DOHH2 (cell line): ENCODE results near the gene ATP2B2.

Experiments
- H3F3A ChIP-seq: fragments of 200-600 bp; sonication (generic), shearing (Covaris generic); 2 replicates; pipeline ENCODE4 v1.6.0; 2016; ENCODE audit warnings: antibody characterized with exemption, mild to moderate bottlenecking; ENCODE audit not compliant: control insufficient read depth, insufficient read depth
- H3K27ac ChIP-seq: fragments of 200-600 bp; sonication (generic); 2 replicates; pipeline ENCODE4 v1.5.1; 2014; ENCODE audit warnings: low read depth, mild to moderate bottlenecking, low read length, moderate library complexity
- H3K27me3 ChIP-seq: fragments of 200-600 bp; sonication (generic); 2 replicates; pipeline ENCODE4 v1.6.1; 2014; ENCODE audit warnings: mild to moderate bottlenecking, low read length, mixed read lengths; ENCODE audit not compliant: control insufficient read depth
- H3K36me3 ChIP-seq: fragments of 200-600 bp; sonication (generic); 2 replicates; pipeline ENCODE4 v1.6.1; 2014; ENCODE audit warnings: mild to moderate bottlenecking, low read length, moderate library complexity, mixed read lengths; ENCODE audit not compliant: control insufficient read depth
- H3K4me1 ChIP-seq: fragments of 200-600 bp; sonication (generic); 2 replicates; pipeline ENCODE4 v1.6.1; 2014; ENCODE audit warnings: mild to moderate bottlenecking, low read length, mixed read lengths; ENCODE audit not compliant: control insufficient read depth
- H3K4me2 ChIP-seq: fragments of 200-600 bp; sonication (generic); 2 replicates; pipeline ENCODE4 v1.6.0; 2014; ENCODE audit warnings: mild to moderate bottlenecking, low read length, moderate library complexity
- H3K4me3 ChIP-seq: fragments of 200-600 bp; sonication (generic); 2 replicates; pipeline ENCODE4 v1.5.1; 2014; ENCODE audit warnings: mild to moderate bottlenecking, low read length, mixed read lengths
- H3K79me2 ChIP-seq: fragments of 200-600 bp; sonication (generic); 2 replicates; pipeline ENCODE4 v1.6.1; 2014; ENCODE audit warnings: mild to moderate bottlenecking, low read length, mixed read lengths; ENCODE audit not compliant: control insufficient read depth
- H3K9me2 ChIP-seq: fragments of 200-600 bp; sonication (generic); replicated peaks from 2 replicates; pipeline ENCODE4 v1.6.1; 2014; ENCODE audit warnings: mild to moderate bottlenecking, low read length, mixed read lengths; ENCODE audit not compliant: control insufficient read depth
- H3K9me3 ChIP-seq: fragments of 200-600 bp; sonication (generic); 2 replicates; pipeline ENCODE4 v1.6.1; 2014; ENCODE audit warnings: antibody characterized with exemption, low read length, mixed read lengths; ENCODE audit not compliant: control insufficient read depth, insufficient read depth
- H4K20me1 ChIP-seq: fragments of 200-600 bp; sonication (generic); 2 replicates; pipeline ENCODE4 v1.6.0; 2014; ENCODE audit warnings: low read depth, mild to moderate bottlenecking, antibody characterized with exemption, low read length, moderate library complexity; ENCODE audit not compliant: control insufficient read depth, insufficient read depth
- EZH2phosphoT487 ChIP-seq: fragments of 200-600 bp; sonication (generic); IDR thresholded peaks from 2 replicates; pipeline ENCODE4 v1.6.1; 2017; ENCODE audit warnings: borderline replicate concordance, mild to moderate bottlenecking, antibody characterized with exemption, low read length, moderate library complexity, mixed read lengths
- TF ChIP-seq, protein P1 (sequence below): fragments of 200-600 bp; sonication (generic); IDR thresholded peaks from one replicate; pipeline ENCODE4 v1.5.1; 2014; ENCODE audit warnings: antibody characterized with exemption, mild to moderate bottlenecking, low read depth, low read length; ENCODE audit not compliant: poor library complexity, severe bottlenecking

The ATP2B2 gene

GRCh38 chr3:10517627-10518026 lies 12.2 kb upstream of the ATP2B2 start:
- TF ChIP-seq, protein P1, sequence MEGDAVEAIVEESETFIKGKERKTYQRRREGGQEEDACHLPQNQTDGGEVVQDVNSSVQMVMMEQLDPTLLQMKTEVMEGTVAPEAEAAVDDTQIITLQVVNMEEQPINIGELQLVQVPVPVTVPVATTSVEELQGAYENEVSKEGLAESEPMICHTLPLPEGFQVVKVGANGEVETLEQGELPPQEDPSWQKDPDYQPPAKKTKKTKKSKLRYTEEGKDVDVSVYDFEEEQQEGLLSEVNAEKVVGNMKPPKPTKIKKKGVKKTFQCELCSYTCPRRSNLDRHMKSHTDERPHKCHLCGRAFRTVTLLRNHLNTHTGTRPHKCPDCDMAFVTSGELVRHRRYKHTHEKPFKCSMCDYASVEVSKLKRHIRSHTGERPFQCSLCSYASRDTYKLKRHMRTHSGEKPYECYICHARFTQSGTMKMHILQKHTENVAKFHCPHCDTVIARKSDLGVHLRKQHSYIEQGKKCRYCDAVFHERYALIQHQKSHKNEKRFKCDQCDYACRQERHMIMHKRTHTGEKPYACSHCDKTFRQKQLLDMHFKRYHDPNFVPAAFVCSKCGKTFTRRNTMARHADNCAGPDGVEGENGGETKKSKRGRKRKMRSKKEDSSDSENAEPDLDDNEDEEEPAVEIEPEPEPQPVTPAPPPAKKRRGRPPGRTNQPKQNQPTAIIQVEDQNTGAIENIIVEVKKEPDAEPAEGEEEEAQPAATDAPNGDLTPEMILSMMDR = no peak
- TF ChIP-seq EZH2phosphoT487 = no peak
- H3K79me2 ChIP-seq = no peaks in the 10 kb centered on the region
- no peak overlapping the region for H3K27ac ChIP-seq
- no peaks in the 10 kb centered on the region for H3K4me1 ChIP-seq
- no peaks in the 10 kb centered on the region for H3K9me3 ChIP-seq
- no peak overlapping the region for H3K4me2 ChIP-seq
- peaks cover 32% of the 10 kb centered on the region for H3K27me3 ChIP-seq
- H3K36me3 ChIP-seq = no peaks in the 10 kb centered on the region
- H4K20me1 ChIP-seq = no peaks in the 10 kb centered on the region
- H3K4me3 ChIP-seq = no peak overlapping the region
- no peaks in the 10 kb centered on the region for H3K9me2 ChIP-seq
- no peaks in the 10 kb centered on the region for H3F3A ChIP-seq

DNA sequence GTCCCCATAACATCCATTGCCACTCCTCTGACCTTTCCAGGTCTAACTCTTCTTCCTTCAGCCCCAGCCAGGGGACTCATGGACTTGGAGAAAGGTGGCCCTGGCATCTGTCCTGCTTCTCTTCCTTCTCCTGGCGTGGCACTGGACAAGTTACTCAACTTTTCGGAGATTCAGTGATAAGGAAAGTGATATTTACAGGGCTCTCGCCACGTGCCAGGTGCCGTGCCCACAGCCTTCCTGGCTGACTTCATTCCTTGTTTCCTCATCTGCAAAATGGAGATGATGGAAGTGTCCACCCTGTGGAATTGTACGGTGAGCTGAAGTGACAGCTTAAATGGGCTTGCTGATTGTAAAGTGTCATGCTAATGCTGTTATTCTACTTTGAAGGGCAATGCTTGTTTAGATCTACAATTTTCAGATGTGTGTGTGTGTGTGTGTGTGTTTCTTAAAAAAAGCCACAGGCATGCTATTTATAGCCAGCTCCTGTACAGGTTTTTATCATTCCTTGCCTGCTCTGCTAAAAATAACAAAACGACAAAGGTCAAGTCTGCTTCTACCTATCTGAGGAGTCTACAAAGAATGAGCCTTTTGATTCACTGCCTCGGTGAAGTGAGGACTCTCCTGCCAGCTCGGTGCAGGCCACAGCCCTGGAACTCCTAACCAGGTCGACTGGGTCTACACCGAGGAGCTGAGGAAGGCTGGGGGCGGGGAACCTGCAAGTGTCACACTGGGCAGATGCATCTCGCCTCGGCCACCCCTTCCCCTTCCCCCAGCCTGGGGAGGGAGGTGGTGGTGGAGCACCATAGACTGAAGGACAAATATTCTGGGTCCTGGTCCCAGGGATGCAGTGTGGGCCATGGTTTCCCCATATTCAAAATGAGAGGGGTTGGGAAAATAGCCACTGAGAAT lies 11.4 kb upstream of the ATP2B2 start:
- H3K36me3 ChIP-seq = no peaks in the 10 kb centered on the region
- no peak overlapping the region for H3K27ac ChIP-seq
- H3K4me2 ChIP-seq = no peak overlapping the region
- TF ChIP-seq EZH2phosphoT487 = no peak
- TF ChIP-seq, protein P1 = no peak
- no peak overlapping the region for H3K4me3 ChIP-seq
- no peaks in the 10 kb centered on the region for H3F3A ChIP-seq
- peaks cover 27% of the 10 kb centered on the region for H3K27me3 ChIP-seq
- no peaks in the 10 kb centered on the region for H3K79me2 ChIP-seq
- no peaks in the 10 kb centered on the region for H4K20me1 ChIP-seq
- H3K4me1 ChIP-seq = no peaks in the 10 kb centered on the region
- no peaks in the 10 kb centered on the region for H3K9me3 ChIP-seq
- H3K9me2 ChIP-seq = no peaks in the 10 kb centered on the region

- Histone ChIP-seq H3K36me3 (no peaks in the 10 kb centered on the region), H3K9me2 (no peaks in the 10 kb centered on the region), H3K4me1 (no peaks in the 10 kb centered on the region), H4K20me1 (no peaks in the 10 kb centered on the region), H3K4me3 (no peak overlapping the region), H3K27me3 (peaks cover 21% of the 10 kb centered on the region), H3K27ac (no peak overlapping the region), H3K4me2 (no peak overlapping the region), H3K79me2 (no peaks in the 10 kb centered on the region), H3F3A (no peaks in the 10 kb centered on the region), H3K9me3 (no peaks in the 10 kb centered on the region)
- no peak for TF ChIP-seq EZH2phosphoT487
- TF ChIP-seq, protein P1 = no peak
These were observed 10.6 kb upstream of the ATP2B2 start for GRCh38 chr3:10515884-10516495.
